Left colon (tissue), 2 donors: Measurements from ENCODE around the gene HEY2. TPM values are rescaled to one million over a fixed set of nuclear protein-coding genes. Genes with fewer than 3 reads are reported as not detected.
A peak's percentile ranks its signal among the peaks of the same experiment; 100 is the strongest.

ENCODE experiments used
- ATAC-seq: fragments of 200-7000 bp; cut with Tn5 transposase; one replicate; pipeline ENCODE4 v1.9.1; 2020; ENCODE audit warnings: mild to moderate bottlenecking, moderate library complexity
- DNase-seq, 2 donors: peaks; one replicate each; pipeline ENCODE4 v3.0.0-alpha.2; 2020
- intact Hi-C, 2 donors: fragments of 100-400 bp; cut with DNase I in 1 of 2; cut with micrococcal nuclease in 1 of 2; formaldehyde crosslinking; loops; one replicate each; pipeline versions ENCODE4 v1.11.2 to v1.14.0; 2022; cut with DNase I, micrococcal nuclease
- total RNA-seq, 2 donors: library from RNA; stranded (reverse); fragmentation: NEBNext Ultra II Directional; extraction: Animal tissue kit (Norgen Biotek cat#: 25700); gene quantifications; one replicate each; pipeline ENCODE4 v1.2.1, GENCODE V29; 2021
- donor health status: DM: no; HTN: no; CAD: no.
- donor health status: DM: yes; HTN: yes; CAD: no.

The HEY2 gene
- total RNA-seq, 2 donors from 2014 or later = 0.76 to 1.3 TPM

DNA sequence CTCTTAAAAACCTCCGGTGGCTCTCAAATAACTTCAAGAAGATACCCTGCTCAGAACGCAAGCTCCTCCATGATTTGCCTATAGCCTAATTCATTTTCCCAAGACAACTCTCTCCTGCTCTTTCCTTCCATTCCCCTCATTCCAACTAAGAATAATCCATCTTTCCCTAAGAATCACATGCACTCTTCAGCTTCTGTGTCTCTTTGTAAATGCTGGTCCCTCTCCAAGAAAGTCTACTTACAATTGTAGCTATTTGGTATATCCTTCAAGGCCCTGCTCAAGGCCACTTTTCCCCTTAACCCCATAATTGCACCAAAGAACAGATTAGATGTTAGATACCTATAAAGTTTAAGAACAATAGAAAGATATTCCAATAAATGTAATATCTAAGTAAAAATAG is 7.4 kb upstream of the HEY2 start:
- intact Hi-C loops = no loop called here
- DNase-seq (no peak), ATAC-seq (no peak)

DNA sequence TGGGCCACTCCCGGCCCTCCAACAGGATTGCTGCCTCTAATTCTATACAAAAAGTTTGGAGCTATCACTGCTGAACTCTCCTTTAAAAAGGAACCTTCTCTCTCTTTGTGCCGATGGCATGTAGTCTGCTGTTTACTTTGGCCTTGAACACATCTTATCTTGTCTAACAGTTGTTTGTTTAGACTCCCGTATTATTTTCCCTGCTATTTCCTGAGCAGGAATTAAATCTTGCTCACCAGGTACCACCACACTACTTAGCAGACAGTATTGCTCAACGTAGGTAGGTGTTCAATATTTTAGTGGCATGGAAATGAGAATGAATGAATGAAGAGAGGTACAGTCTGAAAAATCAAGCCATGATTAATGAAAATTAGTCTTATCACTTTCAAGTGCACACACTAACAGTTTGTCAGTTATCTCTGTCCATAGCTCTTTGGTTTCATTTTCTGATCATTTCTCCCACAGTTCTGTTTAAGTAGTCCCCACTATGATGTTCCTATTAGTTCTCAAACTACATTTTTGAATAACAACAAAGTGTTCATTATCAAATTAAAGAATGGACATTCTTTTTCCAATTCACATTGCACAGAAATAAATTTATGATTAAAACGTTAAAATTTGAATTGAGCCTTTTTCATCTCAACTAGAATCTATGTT is 6.8 kb upstream of the HEY2 start:
- no peak for ATAC-seq
- intact Hi-C loops = no loop called here

DNA sequence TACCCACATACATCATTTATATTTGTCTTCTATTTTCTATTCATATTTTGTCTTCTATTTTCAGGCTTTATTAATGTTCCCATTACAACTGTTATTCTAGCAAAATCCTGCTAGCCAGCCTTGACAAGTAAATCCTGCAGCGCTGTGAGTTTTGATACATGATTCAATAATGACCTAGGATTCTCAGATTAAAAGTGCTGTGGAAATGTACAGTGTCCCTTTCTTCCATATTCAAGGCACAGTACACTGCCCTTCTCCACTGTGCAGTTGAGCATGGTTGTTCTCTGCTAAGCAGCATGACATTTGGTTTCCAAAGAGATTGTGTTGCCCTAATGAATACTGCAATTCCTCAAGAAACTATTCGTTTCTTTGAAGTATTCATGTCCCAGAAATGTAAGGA is 5.8 kb upstream of the HEY2 start:
- ATAC-seq (no peak), DNase-seq (no peak)
- intact Hi-C loops = no loop called here

More for the DNA sequence above, 6.8 kb upstream of the HEY2 start:
- DNase-seq = no peak

DNA sequence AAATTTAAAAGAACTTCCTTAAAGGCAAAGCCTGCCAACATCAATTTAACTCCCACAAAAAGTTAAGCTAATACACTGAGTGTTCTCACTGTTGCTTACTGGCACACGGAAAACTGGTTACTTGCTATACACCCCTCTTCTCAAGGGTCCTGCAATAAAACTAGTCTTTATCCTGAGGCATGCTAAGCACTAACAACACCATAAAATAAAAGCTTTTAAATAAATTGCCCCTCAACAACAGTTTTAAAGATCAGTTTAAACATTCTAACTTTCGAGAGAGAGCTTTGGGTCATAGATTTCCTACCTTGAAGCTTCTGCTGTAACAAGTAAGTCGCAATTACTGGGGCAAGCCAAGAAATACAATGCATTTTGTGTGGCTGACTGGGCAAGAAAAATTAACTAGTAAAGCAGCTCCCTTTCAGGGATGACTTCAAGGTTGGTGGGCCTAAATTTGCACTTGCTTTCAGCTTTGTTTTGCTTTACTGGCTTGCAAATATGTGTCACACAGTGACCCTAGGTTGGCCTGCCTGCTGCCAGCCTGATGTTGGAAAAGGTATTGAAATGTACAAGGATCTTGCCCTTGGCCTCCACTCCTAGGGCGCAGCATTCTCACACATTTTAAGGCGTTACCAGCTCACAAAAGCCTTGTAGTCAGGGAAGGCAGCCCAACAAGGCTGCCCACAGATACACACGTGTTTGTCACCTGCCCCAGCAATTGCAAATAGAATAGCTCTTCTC is 4.0 kb upstream of the HEY2 start:
- intact Hi-C loops = no loop called here
- ATAC-seq (no peak), DNase-seq (no peak)

DNA sequence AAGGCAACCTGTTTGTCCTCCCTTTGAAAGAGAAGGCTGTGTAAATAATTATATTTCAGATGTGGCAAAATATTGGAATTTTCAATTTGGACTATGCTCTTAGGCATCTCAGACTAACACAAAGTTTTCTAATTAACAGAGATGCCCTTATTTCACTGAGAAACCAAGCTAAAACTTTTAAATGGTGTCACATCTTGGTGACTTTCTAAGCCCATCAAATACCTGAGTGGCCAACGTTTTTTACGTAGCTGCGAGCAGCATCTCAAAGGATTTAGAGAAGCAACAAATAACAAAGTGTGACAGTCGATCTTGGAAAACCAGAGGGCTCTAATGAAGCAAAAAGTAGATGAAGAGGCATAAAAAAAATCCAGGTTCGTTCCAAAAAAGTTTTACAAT is 3.4 kb upstream of the HEY2 start:
- ATAC-seq (no peak), DNase-seq (no peak)
- intact Hi-C loops = no loop called here

DNA sequence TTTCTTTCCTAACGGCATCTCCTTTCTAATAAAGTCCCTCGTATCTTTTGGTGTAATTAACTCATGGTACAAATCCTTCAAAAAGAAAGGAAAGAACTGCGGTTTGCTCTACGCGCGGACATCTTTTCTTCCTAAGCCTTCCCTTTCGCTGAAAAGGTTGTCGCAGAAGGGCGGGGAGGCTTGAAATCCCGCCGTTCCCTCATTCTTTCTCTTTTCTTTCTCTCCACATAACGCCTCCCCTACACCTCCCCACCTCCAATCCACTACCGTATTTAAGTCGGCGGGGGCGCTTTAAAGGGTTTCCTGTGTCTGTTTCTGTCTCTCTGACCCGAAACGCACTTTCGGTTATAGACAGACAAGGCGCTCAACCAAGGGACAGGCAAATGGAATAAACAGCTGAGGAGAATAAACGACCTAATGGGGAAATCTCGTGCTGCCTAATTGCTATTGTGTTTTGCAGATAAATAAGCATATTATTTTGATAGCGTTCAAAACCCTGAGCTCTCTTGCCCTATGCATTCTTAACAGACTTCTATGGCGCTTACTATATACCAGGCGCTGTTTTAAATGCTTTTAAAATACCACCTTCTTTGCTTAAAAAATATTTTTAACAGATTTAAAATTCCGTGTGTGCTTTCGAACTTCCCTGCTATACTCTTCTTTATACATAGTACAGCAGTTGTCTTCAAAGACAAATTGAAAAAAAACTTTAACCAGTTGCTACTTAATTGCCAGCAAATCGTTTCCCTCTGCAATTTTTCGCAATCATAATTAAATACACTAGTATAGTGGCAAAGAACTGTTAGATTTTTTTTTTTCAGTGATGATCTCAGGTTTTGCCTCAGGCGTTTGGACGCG is 2.5 kb upstream of the HEY2 start:
- intact Hi-C loops = no loop called here
- ATAC-seq (no peak), DNase-seq (peak; percentile 58 to 69)

DNA sequence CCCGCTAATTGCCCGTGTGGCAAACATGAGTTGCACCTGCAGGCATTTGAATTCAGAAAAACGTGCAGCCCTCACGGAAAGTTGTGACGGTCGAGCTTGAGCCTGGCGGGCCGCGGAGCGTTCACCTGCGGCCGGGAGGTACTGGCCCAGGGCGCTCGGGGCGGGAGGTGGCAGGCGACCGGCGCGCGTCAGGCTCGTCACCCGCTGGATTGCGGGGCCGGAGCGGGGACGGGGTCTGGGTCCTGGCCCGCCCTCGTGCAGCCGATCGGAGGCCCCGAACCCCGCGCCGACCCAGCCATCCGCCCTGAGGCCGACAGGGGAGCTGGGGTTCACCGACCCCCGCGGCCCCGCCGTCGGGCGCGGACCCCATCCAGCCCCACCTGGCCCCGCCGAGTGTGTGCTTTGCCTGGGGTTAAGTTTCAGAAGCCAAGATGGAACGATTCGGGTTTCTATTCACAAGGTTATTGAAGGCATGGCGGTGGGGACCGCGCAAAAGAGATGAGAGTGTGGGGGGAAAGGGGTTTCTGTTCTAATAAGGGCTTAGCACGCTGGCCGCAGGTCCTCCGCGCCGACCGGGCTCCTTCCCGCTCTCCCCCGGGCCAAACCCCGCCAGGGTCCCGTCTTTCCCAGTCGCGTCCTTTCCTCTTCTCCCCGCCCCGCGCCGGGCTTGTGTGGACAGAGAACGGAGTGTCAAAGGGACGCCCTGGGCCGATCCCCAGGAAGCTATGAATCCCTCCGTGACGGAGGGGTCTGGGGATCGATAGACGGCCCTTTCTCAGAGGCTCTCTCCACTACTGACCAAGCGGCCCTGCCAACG is 1.6 kb upstream of the HEY2 start:
- DNase-seq (peak; percentile 34 to 54), ATAC-seq (peak; percentile 10)
- intact Hi-C loops = no loop called here

DNA sequence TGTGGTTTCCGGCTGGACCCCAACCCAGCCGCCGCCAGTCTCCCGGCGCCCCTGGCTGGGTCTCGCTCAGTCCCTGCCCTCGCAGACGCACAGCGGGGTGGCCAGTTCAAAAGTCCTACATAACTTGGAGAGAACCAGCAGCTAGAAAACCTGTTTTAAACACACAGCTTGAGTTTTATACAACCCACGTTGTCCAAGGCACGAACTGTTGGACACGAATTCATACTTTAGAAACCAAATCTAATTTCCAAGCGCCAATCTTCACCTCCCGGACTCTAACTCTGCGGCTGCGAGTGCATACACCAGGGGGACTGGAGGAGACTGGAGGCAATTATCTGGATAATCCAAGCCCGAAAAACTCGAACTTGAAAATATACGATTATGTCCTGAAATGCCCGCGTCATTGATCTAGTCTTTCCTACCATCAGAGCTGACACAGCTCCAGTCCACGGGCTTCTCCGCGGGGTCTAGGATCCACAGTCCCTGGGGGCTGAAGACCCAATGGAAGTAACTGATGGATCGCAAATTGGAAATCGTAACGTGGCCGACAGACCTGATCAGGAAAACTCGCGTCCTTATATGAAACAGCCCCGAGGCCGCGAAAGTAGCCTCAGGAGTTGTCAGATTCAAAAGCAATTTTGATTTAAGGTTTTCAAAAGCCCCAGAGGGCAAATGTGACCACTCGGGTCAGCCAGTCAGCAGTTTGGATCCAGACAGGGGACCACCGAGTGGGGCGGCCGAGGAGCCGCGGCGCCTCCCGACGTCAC is 843 bp upstream of the HEY2 start:
- no peak for DNase-seq
- intact Hi-C loops = no loop called here
- ATAC-seq = no peak

DNA sequence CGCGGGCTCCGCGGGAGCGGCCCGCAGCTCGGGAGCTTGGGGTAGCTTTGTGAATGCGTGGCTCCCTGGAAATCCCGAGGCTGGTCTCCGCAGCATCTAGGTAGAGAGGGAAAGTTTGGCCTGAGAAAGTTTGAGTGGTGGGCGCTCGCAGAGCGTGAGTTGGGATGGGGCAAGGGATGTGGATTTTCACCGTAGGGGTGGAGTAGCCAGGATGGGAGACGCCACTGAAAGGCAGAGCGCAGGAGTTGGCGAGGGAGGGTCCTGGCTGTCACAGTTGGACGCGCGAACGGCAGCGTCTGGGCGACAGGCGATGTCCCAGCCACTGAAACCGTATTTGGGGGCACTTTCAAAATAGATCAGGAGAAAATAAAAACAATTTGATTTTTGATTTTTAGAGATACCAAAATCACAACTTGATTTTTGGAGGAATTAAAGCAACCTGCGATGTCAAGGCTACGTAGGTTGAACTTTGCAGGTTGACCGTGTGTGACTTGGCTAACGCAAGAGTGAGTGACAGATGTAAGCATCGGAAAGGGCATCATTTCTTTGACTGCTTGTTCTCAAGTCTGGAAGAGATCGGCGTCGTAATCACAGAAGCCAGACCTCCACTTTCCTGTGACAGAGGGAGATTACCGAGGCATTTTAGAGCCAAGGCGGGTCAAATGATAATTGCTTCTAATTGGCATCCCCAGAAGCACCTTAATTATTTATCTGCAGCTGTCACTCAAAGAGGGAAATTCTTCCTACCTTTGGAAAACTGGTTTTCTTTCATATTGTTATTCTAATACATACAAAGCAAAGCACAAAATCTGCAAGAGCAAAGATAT is 646 bp downstream of the HEY2 start:
- peak in 1 of 2 donors; percentile 27 for DNase-seq
- intact Hi-C loops = no loop called here
- ATAC-seq = no peak

DNA sequence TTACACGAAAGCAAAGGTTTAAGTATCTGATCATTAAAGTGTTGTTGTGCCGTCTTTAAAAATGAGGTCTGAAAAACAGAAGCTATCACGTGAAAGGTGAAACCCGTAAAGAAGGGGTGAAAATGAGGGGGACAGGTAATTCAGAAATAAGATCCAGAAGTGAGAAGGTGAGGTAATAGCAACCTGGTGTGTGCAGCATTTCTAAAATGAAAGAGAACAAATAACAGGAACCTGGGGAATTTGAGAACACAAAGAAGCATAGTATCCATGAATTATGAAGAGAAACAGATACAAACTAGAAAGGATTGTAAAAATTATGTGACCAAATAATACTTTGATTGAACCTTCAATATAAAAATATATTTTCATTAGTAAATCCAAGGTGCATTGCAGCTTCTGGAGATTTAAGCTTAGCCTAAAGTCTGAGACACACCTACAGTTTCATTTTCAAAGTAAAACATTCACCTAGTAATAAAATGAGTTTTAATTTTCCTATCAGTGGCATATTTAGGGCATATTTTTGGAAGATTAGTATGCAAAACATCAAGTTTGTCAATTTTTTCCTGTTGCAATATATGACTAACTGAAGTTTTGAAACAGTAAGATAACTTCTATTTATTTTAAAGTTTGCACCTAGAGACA is 1.4 kb downstream of the HEY2 start:
- intact Hi-C loops = no loop called here
- no peak for DNase-seq
- ATAC-seq = no peak

DNA sequence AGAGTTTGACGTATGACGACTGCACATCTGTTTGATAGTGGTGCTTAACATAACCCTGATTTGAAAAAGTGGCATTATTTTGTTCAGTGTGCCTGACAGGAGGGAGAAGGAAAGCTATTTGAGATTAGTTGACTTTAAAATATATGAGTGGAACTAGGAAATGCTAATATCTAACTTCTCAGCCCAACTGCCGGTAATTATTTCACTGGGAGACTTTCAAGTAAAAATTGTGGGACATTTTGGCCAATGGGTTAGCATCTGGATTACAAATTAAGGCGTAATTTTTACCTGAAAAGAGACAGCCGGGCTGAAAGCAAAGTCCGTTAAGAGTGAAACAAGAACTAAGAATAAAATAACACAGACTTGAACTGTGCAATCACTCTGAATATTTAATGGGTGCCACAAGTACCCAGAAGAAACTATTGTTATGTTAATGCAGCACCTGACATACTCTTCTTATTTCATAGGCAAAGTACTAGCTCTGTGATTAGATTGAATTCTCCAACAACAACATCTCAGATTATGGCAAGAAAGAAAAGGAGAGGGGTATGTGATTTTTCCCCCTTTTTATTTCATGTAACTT is 2.0 kb downstream of the HEY2 start:
- intact Hi-C loops = no loop called here
- ATAC-seq = no peak

DNA sequence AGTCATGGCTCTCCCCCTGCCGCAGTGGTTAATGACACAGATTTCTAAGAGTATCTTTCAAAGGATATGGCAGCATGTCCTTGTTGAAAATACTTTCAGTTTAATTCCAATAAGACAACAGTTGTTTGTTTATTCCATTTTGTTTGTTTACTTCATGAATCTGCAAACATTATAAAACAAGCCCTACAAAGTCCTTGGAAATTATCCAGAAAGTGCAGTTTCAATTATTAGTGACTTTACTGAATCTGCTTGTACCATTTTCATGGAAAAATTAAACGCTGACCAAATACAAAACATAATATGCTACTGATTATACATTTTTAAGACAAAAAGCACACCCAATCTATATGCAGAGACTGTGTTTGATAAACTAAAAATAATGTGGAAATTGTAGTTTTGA is 3.3 kb downstream of the HEY2 start:
- intact Hi-C loops = no loop called here
- DNase-seq = no peak

More for the DNA sequence above, 2.0 kb downstream of the HEY2 start:
- DNase-seq = no peak

DNA sequence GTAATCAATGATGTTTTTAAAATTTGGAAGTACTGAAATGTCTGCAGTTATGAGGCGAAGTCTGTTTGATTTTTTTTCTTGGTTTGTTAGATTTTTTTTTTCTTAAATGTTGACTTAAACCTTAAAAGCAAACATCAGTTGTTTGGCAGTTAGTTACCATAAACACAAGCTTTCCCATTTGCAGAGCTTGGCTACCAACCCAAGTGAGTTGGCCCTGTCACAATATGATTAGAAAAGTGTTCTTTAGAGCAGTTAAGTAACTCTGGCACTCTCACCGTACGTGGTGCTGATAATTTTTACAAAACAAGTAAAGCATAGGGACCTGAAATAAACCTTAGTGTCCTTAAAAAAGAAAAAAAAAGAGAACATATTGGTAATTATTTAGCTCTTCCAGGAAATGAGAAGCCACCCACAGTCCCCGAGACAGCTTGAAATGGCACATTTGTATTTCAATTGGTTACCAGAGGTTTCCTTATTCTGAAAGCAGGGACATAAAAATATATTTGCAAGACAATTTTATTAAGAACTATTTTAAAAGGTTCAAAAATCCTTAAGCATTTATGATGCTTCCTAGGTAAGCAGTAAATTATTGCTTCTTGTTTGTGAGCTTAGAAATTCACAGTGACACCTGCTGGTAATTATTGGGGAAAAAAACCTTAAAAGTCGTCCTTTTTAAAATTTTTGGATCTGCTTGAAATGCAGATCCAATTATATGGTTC is 3.9 kb downstream of the HEY2 start:
- ATAC-seq (no peak), DNase-seq (no peak)
- intact Hi-C loops = no loop called here

More for the DNA sequence above, 3.3 kb downstream of the HEY2 start:
- no peak for ATAC-seq

DNA sequence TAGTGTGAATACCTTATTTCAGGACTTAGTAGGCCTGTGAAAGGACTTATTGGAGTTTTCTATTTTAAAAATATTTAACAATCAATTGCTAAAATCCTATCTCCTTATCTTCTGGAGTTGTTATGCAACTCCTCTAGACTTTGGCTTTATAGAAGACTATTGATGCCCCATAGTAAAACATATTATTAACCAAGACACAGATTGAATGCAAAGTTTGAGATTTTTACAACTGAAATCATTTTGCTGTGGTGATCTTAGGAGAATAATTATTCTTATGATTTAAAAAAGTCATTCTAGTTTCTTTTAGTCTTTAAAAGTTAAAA is 4.5 kb downstream of the HEY2 start:
- intact Hi-C loops = no loop called here
- DNase-seq (no peak), ATAC-seq (no peak)

DNA sequence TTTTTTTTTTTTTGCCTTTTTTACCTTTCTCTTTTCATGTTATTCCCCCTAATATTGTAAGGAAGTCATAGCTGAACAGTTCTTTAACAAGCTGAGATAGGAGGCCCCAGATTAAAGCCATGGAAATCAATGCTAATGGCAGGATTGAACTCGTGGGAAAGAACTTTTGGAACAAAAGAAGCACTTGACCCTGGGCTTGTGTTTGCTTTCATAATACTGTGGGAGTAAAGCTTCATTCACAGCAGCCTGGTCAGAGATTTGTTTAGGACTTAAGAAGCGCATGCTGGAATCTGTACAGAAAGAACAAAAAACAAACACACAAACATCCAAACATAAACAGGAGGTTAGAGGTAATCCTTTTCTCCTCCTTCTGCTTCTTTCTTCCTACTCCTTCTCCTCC is 5.1 kb downstream of the HEY2 start:
- DNase-seq = no peak
- no peak for ATAC-seq
- intact Hi-C loops = no loop called here

DNA sequence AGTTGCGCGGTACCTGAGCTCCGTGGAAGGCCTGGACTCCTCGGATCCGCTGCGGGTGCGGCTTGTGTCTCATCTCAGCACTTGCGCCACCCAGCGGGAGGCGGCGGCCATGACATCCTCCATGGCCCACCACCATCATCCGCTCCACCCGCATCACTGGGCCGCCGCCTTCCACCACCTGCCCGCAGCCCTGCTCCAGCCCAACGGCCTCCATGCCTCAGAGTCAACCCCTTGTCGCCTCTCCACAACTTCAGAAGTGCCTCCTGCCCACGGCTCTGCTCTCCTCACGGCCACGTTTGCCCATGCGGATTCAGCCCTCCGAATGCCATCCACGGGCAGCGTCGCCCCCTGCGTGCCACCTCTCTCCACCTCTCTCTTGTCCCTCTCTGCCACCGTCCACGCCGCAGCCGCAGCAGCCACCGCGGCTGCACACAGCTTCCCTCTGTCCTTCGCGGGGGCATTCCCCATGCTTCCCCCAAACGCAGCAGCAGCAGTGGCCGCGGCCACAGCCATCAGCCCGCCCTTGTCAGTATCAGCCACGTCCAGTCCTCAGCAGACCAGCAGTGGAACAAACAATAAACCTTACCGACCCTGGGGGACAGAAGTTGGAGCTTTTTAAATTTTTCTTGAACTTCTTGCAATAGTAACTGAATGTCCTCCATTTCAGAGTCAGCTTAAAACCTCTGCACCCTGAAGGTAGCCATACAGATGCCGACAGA is 9.9 kb downstream of the HEY2 start:
- peak in 1 of 2 donors; percentile 31 for DNase-seq
- intact Hi-C loops = no loop called here
- ATAC-seq = no peak
